Activated CD8-positive, alpha-beta memory T cell treated with anti-CD3 and anti-CD28 coated beads, Interleukin-2, amount 10 ng/mL, durations not matched to agents 7 days and 5 days (primary cell): ENCODE results near the gene SREBF1. TPM values are rescaled to one million over a fixed set of nuclear protein-coding genes. Genes with fewer than 3 reads are reported as not detected.
A peak's percentile ranks its signal among the peaks of the same experiment; 100 is the strongest.

Experiments used
- ATAC-seq: fragments of 150-1000 bp; cut with Tn5 transposase; one replicate; pipeline ENCODE4 v1.10.0; 2021; ENCODE audit warnings: moderate library complexity
- CTCF ChIA-PET: fragments of 350-600 bp; sonication (Branson Sonifier 250); formaldehyde crosslinking; loops from one replicate; lab custom pipeline; 2021; ENCODE audit warnings: antibody characterized with exemption; lab: Charles Lee
- DNase-seq: peaks from one replicate; pipeline ENCODE4 v3.0.0-alpha.2; 2020
- H3K27ac Mint-ChIP-seq: one replicate; pipeline ENCODE4 v1.8.0; 2021; ENCODE audit warnings: mild to moderate bottlenecking, mixed read lengths
- H3K27me3 Mint-ChIP-seq: one replicate; pipeline ENCODE4 v1.8.0; 2021; ENCODE audit warnings: mixed read lengths
- H3K36me3 Mint-ChIP-seq: one replicate; pipeline ENCODE4 v1.8.0; 2021; ENCODE audit warnings: mild to moderate bottlenecking, mixed read lengths
- H3K4me1 Mint-ChIP-seq: one replicate; pipeline ENCODE4 v1.8.0; 2021; ENCODE audit warnings: mixed read lengths
- H3K4me3 Mint-ChIP-seq: one replicate; pipeline ENCODE4 v1.8.0; 2021; ENCODE audit warnings: mild to moderate bottlenecking, moderate library complexity, mixed read lengths
- H3K9me3 Mint-ChIP-seq: one replicate; pipeline ENCODE4 v1.8.0; 2022; ENCODE audit warnings: low read depth, mixed read lengths
- total RNA-seq, 2 experiments: library from RNA; stranded (reverse); gene quantifications; one replicate each; pipeline ENCODE4 v1.2.3, GENCODE V29; 2021

SREBF1 gene
- total RNA-seq, 2 experiments from 2014 or later = 90.6 to 184 TPM

DNA sequence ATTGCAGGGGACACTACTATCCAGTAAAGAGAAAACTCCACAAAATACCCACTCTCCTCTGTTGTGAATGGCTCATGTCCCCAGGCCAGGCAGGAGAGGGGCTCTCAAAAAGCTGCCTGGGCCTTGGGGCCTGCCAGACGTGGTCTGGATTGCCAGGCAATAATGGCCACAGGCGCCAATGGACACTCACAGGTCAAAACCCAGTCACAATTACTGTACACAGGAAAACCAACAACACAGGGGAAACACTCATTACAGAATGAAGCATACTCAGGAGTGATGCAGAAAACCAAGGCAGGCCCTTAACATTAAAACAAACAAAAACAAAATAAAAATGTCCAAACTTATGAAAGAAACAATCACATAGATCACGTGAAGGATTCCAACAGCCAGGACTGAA lies 35.1 kb upstream of the SREBF1 start:
- no peaks in the 10 kb centered on the region for H3K36me3 Mint-ChIP-seq
- no peak for DNase-seq
- H3K27me3 Mint-ChIP-seq = no peaks in the 10 kb centered on the region
- no peak overlapping the region for H3K27ac Mint-ChIP-seq
- H3K4me3 Mint-ChIP-seq = no peak overlapping the region
- CTCF ChIA-PET = interaction anchor here (1.9 kb wide), 1 partner anchor 12 kb away, joined by 7 read pairs; no protein-coding TSS in a partner anchor
- no peak for ATAC-seq
- H3K4me1 Mint-ChIP-seq = no peaks in the 10 kb centered on the region
- H3K9me3 Mint-ChIP-seq = no peaks in the 10 kb centered on the region

DNA sequence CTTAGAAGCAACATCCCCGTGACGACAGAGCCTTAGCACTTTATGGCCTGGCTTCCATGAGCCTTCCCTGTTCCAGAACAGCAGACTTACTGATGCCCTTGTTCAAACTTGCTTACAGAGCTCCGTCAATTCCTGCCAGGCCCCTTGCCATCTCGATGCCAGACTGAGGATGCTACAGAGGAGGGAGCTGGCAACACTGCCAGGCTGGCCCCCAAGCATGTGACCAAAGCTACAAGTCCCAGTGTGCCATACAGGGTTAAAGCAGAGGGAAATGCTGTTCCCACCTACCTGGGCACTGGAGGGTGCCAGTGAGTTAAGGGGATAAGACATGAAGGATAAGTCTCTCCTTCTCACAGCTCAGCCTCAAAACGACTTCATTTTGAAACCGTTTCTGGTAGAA lies 33.5 kb upstream of the SREBF1 start:
- ATAC-seq = no peak

DNA sequence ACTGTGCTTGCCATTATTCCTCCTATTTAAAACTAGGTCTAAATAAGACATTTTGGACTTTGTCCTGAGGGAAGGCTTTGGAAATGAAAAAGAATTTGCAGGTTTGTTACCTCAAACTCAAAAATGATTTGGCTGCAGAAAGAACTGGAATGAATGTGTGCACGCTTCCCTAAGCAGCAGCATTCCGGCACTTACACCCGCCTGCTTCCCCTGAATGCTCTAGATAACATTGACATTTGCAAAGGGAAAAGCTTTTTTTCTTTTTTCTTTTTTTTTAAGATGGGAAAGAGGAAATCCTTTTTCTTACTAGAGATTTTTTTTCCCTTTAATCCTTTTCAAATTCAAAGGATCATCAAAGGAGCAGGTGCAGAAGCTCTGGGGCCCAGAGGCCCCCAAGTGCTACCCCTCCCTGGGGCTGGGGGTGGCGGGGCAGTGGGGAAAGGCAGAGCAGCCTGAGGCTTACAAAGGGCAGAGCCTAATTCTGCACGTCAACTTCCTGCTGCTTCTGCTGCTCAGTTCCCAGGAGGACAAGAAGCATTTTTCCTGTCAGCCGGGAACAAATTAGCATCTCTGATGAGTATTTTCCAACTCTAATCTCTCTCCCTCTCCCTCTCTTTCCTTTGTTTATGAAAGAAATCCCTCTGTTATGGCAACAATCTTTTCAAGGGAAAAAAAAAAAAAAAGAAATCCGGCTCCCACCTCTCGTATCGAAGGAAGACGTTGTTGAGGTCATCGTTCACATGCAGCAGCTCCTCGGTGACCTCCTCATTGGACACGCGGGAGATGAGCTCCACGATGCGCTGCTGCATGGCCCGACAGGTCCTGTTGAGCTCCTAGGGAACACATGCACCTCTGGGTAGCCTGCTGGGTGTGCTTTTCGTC lies 32.1 kb upstream of the SREBF1 start:
- Mint-ChIP-seq H3K4me3 (no peak overlapping the region), H3K27ac (no peak overlapping the region), H3K27me3 (no peaks in the 10 kb centered on the region), H3K36me3 (no peaks in the 10 kb centered on the region), H3K4me1 (no peaks in the 10 kb centered on the region), H3K9me3 (no peaks in the 10 kb centered on the region)
- CTCF ChIA-PET = no interaction called here
- ATAC-seq = no peak
- no peak for DNase-seq

More for the DNA sequence above, 33.5 kb upstream of the SREBF1 start:
- Mint-ChIP-seq H3K36me3 (no peaks in the 10 kb centered on the region), H3K9me3 (no peaks in the 10 kb centered on the region), H3K27ac (no peak overlapping the region), H3K4me1 (no peaks in the 10 kb centered on the region), H3K4me3 (no peak overlapping the region), H3K27me3 (no peaks in the 10 kb centered on the region)
- CTCF ChIA-PET = interaction anchor here (0.6 to 1.9 kb wide), 5 partner anchors 10 to 244 kb away, joined by 3 to 7 read pairs (median 4); no protein-coding TSS in a partner anchor
- DNase-seq = no peak

DNA sequence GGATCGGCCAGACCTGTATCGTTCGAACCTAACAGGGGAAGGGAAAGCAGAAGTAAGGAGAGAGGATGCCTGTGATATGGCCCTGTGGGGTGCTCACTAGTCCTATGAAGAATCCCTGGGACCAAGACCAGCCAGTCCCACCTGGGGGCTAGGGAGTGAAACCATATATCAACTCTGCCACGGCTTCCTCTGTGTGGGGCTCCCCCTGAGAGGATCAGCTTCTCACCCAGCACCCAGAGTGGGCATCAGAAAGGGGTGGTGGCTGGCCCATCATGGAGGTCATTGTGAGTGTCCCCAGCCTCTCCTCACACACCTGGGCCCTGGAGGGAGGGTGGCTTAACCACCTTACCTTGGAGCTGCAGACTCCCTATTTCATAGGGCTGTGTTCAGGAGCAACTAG lies 30.1 kb upstream of the SREBF1 start:
- no peak overlapping the region for H3K27ac Mint-ChIP-seq
- H3K27me3 Mint-ChIP-seq = no peaks in the 10 kb centered on the region
- no peak overlapping the region for H3K4me3 Mint-ChIP-seq
- no peaks in the 10 kb centered on the region for H3K9me3 Mint-ChIP-seq
- no peaks in the 10 kb centered on the region for H3K36me3 Mint-ChIP-seq
- ATAC-seq = no peak
- CTCF ChIA-PET = interaction anchor here (1.5 to 1.6 kb wide), 2 partner anchors 55 to 187 kb away, joined by 4 read pairs; no protein-coding TSS in a partner anchor
- no peak for DNase-seq
- H3K4me1 Mint-ChIP-seq = peaks cover 9% of the 10 kb centered on the region

DNA sequence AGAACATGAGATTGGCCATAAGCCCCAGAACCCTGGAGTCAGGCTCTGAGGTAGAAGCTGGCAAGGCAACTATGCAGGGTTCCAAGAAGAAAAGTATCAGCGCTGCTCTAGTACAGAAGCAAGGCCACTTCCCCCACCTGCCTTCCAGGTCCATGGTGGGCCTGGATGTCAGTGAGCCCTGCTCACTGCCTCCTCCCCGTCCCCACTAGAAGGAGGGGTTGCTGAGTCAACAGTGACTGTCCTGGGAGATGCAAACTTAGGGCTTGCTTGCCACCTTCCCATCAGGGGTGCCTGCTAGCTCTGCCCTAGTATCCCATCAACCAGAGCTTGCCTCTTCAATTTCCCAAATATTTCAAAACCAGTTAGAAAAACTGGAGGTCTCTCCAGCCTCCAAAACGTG lies 29.6 kb upstream of the SREBF1 start:
- Mint-ChIP-seq H3K36me3 (no peaks in the 10 kb centered on the region), H3K9me3 (no peaks in the 10 kb centered on the region), H3K4me3 (no peak overlapping the region), H3K27ac (no peak overlapping the region), H3K27me3 (no peaks in the 10 kb centered on the region), H3K4me1 (peaks cover 9% of the 10 kb centered on the region)
- CTCF ChIA-PET = interaction anchor here (1.5 to 1.6 kb wide), 2 partner anchors 55 to 186 kb away, joined by 4 read pairs; no protein-coding TSS in a partner anchor
- DNase-seq = no peak
- ATAC-seq = no peak

DNA sequence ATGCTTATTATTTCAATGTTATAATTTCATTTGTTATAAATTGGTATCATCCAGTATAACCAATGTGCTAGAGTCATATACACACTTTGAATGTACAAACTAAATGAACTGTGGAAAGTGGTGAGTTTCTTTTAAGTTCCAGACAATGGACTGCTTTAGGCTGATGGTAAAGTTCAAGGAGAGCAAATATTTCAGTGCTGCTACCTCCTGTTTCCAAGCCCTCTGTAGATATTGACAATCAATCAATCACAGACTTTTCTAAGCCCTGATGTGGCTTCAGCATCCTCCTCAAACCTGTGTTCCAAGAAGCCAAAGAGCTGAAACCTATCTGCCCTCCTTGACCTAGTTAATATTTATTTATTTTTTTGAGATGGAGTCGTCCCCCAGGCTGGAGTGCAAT lies 28.2 kb upstream of the SREBF1 start:
- Mint-ChIP-seq H3K27ac (no peak overlapping the region), H3K9me3 (no peaks in the 10 kb centered on the region), H3K4me3 (no peak overlapping the region), H3K4me1 (peaks cover 10% of the 10 kb centered on the region), H3K27me3 (no peaks in the 10 kb centered on the region), H3K36me3 (no peaks in the 10 kb centered on the region)
- ATAC-seq (no peak), DNase-seq (no peak)
- CTCF ChIA-PET = interaction anchor here (1.2 to 5.8 kb wide), 3 partner anchors 52 to 168 kb away, joined by 4 to 66 read pairs (median 4); no protein-coding TSS in a partner anchor

DNA sequence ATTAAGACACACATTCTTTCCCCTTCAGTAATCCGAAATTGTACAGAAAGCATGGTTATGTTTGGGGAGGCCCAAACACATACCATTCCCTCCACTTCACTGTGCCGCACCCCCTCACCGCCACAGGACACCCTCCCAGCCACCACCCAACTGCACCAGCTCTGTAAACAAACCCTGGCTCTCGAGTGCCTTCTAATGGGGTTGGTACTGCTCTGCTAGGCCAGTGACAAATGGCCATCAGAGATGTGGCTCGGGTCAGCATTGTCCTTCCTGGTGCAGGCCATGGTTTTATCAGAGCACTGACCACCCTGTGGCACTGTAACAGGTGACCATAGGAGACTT lies 24.0 kb upstream of the SREBF1 start:
- Mint-ChIP-seq H3K4me1 (peaks cover 24% of the 10 kb centered on the region), H3K4me3 (no peak overlapping the region), H3K27ac (no peak overlapping the region), H3K9me3 (no peaks in the 10 kb centered on the region), H3K27me3 (peaks cover 2% of the 10 kb centered on the region), H3K36me3 (no peaks in the 10 kb centered on the region)
- DNase-seq (no peak), ATAC-seq (no peak)
- CTCF ChIA-PET = interaction anchor here (0.8 to 5.8 kb wide), 25 partner anchors 9 to 195 kb away, joined by 3 to 66 read pairs (median 5); no protein-coding TSS in a partner anchor

DNA sequence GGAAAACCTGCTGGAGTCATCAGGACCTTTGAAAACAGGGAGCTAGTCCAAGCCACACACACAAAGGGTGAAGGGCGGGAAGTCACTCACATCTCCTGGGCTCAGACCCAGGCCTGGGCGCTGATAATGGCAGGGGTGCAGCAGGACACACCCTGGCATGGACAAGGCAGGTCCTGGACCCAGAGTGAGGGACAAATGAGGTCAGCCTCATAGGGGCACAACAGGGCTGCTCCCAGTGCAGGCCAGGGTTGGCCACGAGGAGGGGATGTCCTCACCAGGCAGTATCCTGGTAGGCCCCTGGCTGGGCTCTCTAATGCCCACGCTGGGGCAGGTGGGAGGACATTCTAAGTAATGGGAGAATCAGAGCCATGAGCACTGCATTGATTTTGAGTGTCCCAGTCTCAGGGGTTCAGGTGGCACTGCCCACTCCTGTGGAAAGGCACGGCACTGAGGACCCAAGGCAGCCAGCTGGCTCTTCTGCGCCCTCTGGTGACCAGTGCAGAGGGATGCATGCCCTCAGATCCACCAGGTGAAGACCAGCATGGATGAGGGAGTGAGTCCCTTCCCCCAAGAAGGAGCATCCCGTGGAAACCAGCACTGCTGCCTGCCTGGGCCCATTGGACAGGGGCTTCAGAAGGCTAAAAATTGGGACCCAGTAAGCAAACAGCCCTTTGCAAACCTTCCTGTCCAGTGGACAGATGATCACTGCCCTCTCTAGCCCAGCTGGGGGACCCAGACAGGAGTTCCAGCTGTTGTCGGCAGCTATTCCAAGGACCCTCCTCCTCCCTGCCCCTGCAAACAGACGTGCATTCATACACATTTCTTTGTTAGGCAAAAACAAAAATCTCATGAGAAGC lies 23.4 kb upstream of the SREBF1 start:
- Mint-ChIP-seq H3K4me3 (no peak overlapping the region), H3K9me3 (no peaks in the 10 kb centered on the region), H3K36me3 (no peaks in the 10 kb centered on the region), H3K27me3 (peaks cover 2% of the 10 kb centered on the region), H3K27ac (no peak overlapping the region), H3K4me1 (peaks cover 30% of the 10 kb centered on the region)
- CTCF ChIA-PET = interaction anchor here (0.6 to 5.8 kb wide), 25 partner anchors 8 to 195 kb away, joined by 3 to 66 read pairs (median 5); no protein-coding TSS in a partner anchor
- ATAC-seq = peak; percentile 94
- DNase-seq = peak; percentile 73

DNA sequence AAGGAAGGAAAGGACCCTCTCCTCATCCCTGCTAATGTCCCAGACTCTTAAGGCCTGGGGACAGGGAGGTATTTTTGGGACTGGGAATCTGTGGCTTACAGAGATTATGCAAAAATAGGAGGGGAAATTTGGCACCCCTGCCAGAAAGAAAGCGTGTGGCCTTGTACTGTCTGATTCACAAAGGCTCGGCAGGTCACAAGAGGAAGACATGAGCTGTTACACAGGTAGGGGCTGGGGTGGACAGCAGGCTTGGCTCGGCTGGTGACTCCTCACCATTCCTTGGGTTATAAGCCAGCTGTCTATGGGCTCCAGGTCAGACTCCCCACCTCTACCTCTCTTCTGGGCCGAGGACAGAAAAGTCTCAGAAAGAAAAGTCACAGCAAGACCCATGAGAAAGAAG lies 20.7 kb upstream of the SREBF1 start:
- Mint-ChIP-seq H3K4me1 (peaks cover 43% of the 10 kb centered on the region), H3K4me3 (no peak overlapping the region), H3K27ac (no peak overlapping the region), H3K36me3 (no peaks in the 10 kb centered on the region), H3K27me3 (peaks cover 2% of the 10 kb centered on the region), H3K9me3 (no peaks in the 10 kb centered on the region)
- CTCF ChIA-PET = interaction anchor here (0.6 to 2.7 kb wide), 6 partner anchors 8 to 177 kb away, joined by 3 to 7 read pairs (median 4); partner anchors contain the start of gene SREBF1
- DNase-seq (no peak), ATAC-seq (no peak)

DNA sequence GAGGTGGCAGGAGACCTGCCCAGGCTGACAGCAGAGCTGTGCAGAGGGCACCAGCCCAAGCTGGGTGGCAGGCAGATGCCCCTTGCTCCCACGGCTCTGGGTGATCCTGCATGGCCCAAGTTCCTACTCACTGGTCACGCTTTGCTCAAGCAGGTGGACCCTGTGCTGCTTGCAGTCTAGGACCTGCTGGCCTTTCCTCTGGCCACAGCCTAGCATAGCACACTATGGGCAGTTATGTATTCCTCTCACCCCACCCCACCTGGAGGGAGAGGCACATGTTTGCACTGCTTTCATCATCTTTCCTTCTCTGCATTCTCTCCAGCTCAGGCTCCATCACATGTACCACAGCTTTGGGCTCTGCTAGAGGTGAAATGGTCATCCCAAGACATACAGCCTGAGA lies 19.6 kb upstream of the SREBF1 start:
- Mint-ChIP-seq H3K27ac (no peak overlapping the region), H3K4me1 (peaks cover 52% of the 10 kb centered on the region), H3K36me3 (no peaks in the 10 kb centered on the region)

DNA sequence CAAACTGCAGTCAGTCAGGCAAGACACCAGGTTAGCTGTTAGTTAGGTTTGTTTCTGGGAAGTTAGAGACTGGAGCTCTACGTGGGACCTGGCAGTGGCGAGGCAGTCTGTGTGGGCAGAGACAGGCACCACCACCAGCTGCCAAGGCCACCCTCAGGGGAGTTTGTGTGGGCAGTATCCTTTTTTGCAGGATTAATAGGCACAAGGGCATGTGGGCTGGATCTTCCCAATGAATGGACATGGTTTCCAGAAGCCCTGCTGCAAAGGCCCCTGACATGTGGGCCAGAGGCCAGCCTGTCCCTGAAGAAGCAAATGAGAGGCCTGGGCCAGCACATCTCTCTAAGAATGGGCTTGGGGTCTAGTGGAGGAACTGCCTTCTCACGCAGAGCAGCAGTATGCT lies 19.2 kb upstream of the SREBF1 start:
- peaks cover 57% of the 10 kb centered on the region for H3K4me1 Mint-ChIP-seq

More for the DNA sequence above, 19.6 kb upstream of the SREBF1 start:
- CTCF ChIA-PET = interaction anchor here (1.0 to 4.5 kb wide), 7 partner anchors 20 to 176 kb away, joined by 3 to 34 read pairs (median 9); partner anchors contain the start of gene SREBF1
- no peak for ATAC-seq
- DNase-seq = no peak
- H3K9me3 Mint-ChIP-seq = no peaks in the 10 kb centered on the region
- peaks cover 2% of the 10 kb centered on the region for H3K27me3 Mint-ChIP-seq
- no peak overlapping the region for H3K4me3 Mint-ChIP-seq

DNA sequence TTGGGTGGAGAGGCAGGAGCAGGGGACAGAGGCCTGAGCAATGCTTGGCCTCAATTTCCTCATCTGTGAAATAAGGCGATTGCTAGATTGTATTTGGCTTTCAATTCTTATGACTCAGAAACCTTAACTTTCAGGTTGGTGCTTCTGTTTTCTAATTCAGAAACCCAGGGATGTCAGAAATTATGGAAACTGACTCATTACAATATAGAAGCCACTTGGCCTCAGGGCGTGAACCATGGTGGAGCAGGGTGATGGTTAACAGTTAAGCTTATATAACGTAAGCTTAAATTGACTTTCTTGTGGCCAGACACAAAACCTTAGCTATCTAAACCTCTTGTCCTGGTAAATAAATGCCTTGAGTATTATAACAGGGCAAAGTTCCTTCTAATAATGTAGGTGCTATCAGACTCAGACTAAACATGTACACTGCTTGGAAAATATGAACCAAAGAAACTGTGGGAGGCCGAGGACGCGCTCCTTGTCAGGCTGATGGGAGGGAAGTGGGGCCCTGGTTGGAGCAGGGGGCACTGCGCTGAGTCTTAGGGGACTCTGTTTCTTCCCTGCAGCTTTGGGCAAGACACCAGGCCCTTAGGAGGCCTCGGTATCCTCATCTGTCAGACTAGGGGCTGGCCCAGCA lies 17.1 kb upstream of the SREBF1 start:
- Mint-ChIP-seq H3K27ac (peak overlapping the region; percentile 91), H3K4me3 (no peak overlapping the region), H3K36me3 (no peaks in the 10 kb centered on the region), H3K9me3 (no peaks in the 10 kb centered on the region), H3K27me3 (peaks cover 2% of the 10 kb centered on the region), H3K4me1 (peaks cover 73% of the 10 kb centered on the region)
- CTCF ChIA-PET = interaction anchor here (1.1 to 4.5 kb wide), 14 partner anchors 13 to 180 kb away, joined by 3 to 34 read pairs (median 4); partner anchors contain the start of genes RAI1 and SREBF1
- DNase-seq = peak; percentile 83
- peak; percentile 47 for ATAC-seq

More for the DNA sequence above, 19.2 kb upstream of the SREBF1 start:
- CTCF ChIA-PET = interaction anchor here (1.0 to 4.5 kb wide), 9 partner anchors 18 to 176 kb away, joined by 3 to 34 read pairs (median 9); partner anchors contain the start of genes RAI1 and SREBF1
- Mint-ChIP-seq H3K36me3 (no peaks in the 10 kb centered on the region), H3K4me3 (no peak overlapping the region), H3K27ac (peak overlapping the region; percentile 61), H3K27me3 (peaks cover 2% of the 10 kb centered on the region), H3K9me3 (no peaks in the 10 kb centered on the region)
- ATAC-seq = no peak
- DNase-seq = no peak
